Stimulated activated CD8-positive, alpha-beta memory T cell treated with anti-CD3 and anti-CD28 coated beads, Interleukin-12 subunit alpha, Interleukin-12 subunit beta, amount 100 ng/mL, for 4 hours (primary cell): Measurements from ENCODE around the gene BNIP5.

Source experiments
- DNase-seq: peaks from one replicate; pipeline ENCODE4 v3.0.0-alpha.2; 2020; ENCODE audit warnings: low read depth

BNIP5 gene

DNA sequence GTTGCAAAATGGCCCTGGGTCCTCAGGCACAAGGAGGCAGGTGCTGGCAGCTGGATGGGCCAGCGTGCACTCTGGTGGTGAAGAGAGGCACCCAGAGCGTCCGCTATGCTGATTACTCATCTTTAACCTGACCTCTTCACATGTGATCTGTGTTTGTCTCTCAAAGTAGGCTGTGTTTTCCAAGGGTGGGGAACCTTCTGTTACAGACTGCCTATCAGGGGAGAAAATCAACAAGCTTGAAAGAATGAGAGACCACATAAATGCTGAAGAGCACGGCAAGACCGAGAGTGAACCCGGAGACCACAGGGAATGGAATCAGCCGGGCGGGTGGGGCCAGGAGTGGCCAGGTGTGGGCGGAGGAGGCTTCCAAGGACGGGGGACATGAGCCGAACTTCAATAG is 16.2 kb downstream of the BNIP5 start:
- DNase-seq: no peak

DNA sequence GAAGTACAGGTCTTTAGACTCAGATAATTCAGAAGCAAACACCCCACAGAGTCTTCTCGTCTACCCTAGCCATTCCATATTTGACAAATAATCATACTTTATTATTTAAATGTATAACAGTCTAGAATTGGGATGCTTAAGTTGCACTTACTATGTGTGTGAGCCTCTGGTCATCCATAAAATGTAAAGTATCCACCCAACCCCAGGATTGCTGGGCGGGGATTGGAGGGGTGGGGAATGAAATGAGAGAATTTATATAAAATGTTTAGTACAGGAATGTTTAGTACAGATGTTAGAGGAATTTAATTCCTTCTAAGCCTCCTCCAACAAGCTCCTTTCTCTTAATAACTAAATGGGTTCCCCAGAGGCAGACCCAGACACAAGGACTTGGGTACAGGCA is 16.9 kb downstream of the BNIP5 start:
- DNase-seq: no peak

DNA sequence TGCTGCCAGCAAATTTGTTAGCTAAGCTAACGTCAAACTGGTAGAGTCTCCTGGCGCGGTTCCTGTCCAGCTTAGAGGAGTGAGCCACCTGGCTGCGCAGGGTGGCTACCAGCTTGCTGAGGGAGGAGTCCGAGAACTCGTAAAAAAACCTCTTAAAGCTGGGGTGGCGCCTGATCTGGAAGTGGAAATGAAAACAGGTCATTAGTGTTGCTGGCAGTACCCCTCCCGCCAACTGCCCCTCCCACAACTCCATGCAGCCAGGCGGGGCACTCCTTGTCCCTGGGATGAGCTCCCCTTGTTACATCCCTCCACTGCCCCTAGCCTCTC is 17.3 kb downstream of the BNIP5 start:
- no peak for DNase-seq

DNA sequence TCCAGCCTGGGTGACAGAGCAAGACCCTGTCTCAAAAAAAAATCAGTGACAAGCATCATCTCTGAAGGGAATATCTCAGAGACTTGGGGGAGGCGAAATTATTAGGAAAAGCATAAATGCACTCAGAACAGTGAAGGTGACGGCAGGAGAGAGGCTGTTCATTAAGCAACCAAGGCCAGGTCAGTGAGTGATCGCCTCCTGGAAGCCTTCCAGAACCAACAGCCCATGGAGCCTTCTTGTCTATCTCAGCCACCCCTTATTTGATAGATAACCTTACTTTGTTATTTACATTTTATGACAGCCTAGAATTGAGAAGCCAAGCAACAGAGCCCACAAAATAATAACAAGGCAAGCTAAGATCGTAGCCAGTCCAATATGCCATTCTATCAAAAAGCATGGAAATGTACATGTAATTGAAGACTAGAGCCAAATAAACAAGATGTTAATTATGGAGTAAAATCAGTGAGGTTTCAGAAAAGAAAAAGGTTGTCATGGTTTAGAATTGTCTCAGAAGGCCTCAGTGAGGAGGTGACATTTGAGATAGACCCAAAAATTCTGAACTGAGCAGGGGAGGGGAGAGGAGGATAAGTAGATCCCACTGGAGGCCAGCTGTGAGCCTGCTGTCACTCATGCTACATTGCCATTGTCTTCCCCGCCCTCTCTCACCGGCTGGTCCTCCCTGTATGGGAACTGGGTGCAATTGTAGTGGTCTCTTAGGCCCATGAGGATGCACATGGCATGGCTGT is 17.8 kb downstream of the BNIP5 start:
- DNase-seq: no peak

DNA sequence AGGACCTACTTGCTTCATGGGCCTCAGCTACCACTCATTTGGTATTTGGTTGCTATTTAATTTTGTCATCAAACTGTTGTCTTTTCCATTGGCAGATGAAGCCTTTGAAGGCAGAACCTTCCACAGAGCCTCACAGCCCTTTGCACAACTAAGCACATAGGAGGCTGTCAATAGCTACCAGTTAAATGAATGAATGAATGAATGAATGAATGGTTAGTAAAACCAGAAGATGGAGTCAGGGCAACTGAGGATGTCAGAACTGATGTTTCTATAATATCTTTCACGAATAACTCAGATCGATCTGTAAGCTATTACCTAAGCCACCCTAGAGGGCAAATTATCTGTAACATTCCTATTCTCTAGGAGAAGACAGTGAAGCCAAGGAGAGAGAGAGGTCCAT is 19.1 kb downstream of the BNIP5 start:
- DNase-seq: no peak

DNA sequence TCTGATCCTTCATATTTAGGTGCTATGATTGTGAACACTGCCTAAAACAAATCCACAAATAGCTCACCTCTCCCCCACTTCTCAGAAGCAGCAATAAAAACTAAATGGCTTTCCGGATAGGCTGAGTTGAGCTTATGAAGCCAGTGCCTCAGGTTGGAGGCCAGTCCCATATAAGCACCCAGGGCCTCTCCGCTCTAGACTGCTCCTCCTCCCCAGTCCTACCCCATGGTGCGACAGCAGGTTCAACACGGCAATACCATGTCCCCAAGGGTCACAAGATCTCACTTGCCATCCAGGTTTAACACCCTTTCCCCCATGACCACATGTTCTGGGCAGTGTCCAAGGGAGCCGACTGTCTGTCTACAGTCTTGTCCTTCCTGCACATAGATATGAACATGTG is 20.8 kb downstream of the BNIP5 start:
- DNase-seq: no peak

DNA sequence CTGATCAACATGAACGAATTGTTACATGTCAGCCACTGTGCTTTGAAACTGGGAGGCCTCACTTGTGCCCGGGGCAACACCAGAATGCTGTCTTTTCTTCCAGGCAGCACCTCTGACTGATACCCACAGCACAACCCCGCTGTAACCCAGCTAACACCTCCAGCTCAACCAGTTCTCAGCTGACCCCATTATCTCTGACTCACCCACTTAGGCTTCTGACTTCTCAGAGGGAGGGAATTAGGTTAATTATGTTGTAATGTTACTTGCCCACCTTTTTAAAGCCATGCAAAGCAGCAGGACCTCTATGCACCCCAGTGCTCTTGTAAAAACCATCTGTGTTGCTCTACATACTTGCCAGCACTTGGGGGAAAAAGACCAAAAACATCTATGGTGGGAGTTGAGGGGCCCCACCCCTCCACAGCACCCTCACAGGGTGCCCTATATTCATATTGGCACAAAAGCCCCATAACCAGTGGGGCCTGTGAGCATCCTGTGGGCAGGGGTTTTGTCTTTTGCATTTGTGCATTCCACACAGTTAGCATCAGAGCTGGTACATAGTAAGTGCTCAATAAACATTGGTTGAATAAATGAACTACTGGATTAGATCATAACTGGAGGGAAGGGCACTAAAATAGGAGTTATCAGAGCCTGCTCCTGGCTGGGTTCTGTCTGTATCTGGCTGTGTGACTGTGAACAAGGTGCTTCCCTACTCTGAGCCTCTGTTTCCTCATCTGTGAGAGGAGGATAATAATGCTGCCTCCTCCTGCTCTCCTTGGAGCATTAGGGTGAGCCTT is 22.3 kb downstream of the BNIP5 start:
- no peak for DNase-seq

DNA sequence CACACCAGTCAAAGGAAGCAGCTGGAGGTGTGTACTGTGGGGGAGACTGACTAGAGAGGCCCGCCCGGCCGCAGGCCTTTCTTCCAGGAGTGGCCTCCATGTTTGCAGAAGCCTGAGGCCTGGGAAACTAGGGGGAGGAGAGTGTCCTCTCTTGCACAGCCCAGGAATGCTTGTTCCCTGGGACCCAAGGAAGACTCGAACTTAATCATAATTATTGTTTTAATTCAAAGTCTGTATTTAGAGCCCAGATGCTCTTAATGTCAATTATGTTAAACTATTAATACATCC is 23.1 kb downstream of the BNIP5 start:
- no peak for DNase-seq

DNA sequence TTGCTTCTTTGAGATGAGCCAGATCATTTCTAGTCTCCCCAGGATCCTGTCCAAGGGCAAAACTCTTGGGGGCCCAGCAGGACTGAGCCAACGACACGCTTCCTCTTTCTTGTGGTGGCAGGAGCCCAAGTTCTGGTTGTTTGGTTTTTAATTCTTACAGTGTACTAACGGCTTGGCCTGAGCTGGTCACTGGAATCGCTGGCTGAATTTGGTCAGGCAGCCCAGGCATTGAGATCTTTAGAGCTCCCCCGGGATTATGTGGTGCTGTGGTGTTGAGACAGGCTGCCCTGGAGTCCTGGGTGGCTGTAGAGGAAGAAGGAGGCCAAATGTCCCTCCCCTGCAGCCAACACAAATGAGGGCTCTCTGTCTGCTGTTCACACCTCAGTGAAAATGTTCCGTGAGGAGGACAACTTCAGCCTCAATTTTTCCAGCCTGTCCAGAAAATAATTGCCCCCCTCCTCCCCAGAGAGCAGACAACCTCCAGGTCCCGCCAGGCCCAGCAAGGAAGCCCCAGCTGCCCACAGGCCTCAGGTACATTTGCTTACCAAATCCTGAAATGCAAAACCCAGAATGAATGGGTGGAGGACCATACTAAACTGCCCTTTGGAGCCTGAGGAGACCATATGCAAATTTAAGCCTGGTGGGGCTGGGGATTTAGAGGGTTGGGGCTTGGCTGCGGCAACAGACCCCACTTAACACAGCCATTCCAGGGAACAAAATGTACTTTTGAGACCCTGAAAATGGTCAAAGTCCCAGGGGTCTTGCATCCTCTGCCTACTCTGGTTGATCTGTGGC is 23.6 kb downstream of the BNIP5 start:
- no peak for DNase-seq

DNA sequence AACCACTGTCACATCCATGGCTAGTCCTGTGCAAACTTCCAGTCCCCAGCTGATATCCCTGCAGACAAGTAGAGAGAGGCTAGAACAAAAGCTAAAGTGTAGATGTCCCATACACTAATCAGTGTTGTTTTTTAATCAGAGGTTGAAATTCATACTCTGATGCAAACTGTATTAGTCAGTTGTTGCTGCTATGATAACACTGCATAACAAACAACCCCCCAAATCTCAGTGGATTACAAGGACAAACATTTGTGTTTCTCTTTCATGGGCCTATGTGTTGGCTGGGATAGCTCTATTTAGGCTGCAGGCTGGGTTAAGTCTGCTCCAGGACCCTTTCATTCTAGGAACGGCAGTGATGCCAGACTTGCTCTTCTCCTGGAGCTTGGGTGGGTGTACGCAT is 26.8 kb downstream of the BNIP5 start:
- no peak for DNase-seq

DNA sequence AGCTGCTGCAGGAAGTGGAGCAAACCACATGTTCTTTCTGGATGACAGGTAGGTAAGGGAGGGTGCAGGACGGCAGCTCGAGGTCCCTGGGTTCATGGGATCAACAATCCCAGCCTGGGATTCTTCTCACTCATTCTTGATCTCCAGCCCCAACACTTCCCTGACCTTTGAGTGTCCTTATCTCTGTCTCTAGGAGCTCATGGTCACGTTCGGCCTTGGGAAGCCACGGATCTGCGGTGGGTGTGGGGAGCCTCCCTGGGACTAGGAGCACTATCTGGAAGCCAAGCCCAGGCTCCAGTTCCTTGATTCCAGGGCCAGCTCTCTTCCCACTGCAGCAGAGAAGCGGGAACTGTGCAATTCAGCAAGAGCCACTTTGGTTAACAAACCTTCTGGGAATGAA is 27.5 kb downstream of the BNIP5 start:
- DNase-seq: no peak

DNA sequence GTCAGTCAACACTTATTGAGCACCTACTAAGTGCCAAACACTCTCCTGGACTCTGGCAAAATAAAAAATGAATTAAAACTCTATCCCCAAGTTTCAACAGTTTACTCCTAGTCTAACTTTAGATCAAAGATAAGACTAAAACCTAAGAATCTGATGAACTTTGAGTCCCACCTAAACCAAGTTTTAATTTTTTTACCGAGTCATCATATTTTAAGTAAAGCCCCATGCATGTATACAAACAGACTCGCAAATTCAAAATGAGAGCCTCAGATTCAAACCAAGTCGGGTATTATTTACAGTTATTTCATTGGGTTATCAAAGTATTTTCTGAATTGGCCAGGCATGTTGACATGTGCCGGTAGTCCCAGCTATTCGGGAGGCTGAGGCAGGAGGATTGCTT is 28.2 kb downstream of the BNIP5 start:
- DNase-seq: no peak

DNA sequence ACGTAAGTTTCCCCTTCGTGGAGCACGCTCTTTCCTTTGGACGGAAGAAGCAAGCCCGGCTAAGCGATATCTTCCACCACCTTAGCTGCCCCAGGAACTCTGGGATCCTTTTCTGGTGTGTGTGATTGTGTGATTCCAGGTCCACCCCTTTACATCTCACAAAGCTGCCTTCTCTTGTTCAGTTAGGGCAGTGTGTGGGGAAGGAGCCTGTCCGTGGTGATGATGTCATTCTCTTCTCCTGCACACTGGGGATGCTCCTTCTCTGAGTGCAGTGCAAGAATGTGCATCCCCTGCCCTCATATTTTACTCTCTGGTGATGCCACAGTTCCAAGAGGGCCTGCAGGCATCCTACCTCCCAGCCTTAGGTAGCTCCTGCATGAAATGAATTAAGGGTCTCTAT is 30.3 kb downstream of the BNIP5 start:
- no peak for DNase-seq

DNA sequence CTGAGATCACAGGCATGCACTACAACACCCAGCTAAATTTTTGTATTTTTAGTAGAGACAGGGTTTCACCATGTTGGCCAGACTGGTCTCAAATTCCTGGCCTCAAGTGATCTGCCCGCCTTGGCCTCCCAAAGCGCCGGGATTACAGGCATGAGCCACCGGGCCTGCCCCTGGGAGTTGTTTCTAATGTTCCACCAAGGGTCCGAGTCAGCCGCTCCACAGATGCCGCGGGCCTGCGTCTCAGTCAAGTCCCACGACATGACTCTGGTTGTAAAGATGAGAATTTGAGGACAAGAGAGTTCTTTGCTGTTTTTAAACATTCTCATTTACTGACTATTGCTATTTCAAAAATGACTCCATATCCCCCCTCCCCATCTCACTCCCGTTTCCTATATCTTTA is 30.8 kb downstream of the BNIP5 start:
- DNase-seq: no peak

DNA sequence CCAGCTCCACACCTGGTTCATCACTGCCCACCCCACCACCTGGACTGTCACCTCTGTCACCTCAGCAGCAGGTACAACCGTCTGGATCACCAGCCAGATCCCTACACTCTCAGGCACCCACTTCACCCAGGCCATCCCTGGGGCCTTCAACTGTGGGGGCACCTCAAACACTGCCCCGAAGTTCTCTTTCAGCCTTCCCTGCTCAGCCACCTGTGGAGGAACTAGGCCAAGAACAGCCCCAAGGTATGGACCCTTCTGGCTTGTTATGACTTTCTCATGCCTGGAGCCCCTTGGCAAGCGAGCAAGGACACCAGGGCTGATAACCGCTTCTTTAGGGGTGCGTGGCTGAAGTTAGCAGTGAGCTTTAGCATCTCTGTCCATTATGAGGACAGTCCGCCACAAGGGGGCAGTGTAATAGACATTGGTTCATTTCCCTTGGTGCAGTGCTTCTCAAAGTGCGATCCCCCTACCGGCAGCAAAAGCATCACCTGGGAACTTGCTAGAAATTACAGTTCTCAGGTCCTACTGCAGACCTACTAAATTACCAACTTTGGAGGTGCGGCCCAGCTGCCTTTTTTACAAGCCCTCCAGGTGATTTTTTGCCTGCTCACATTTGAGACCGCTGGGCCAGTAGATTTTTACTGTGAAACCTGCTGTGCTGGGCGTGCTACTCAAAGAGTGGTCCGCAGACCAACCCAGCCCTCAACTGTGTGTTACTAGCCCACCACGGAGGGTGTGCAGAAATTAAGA is 34.3 kb downstream of the BNIP5 start:
- peak; percentile 72 for DNase-seq

DNA sequence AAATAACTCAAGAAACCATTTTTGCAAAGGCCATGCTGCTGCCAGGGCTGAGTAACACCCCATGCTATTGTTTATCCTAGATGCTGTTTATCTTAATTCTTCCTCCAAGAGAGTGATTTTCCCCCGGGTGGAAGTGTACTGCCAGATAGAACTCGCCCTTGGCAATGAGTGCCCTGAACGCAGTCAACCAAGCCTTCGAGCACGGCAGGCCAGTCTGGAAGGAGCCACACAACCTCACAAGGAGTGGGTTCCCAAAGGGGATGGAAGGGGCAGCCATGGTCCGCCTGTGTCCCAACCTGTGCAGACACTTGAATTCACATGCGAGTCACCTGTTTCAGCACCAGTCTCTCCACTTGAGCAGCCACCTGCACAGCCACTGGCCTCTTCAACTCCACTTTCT is 34.9 kb downstream of the BNIP5 start:
- DNase-seq: no peak

DNA sequence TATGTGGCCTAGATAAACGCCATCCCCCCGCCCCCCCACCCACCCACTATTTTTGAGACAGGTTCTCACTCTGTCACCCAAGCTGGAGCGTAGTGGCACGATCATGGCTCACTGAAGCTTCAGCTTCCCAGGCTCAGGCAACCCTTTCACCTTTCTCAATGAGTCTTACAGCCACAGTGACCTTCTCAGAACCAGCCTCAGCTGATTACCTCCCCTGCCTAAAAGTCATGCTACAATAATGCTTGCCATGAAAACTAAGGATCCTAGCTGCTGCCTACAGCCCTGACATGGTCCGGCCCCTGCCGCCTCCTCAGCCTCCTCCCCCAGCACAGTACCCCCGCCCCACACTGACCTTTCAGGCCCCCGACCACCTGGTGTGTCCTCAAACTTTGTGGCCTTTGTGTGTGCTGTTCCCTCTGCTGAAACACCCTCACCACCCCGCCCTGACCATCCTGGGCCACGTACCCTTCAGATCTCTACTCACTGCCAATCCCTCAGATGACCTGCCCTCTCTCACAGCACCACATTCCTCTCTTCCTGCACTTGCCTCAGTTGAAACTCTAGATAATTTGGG is 35.5 kb downstream of the BNIP5 start:
- DNase-seq: no peak

DNA sequence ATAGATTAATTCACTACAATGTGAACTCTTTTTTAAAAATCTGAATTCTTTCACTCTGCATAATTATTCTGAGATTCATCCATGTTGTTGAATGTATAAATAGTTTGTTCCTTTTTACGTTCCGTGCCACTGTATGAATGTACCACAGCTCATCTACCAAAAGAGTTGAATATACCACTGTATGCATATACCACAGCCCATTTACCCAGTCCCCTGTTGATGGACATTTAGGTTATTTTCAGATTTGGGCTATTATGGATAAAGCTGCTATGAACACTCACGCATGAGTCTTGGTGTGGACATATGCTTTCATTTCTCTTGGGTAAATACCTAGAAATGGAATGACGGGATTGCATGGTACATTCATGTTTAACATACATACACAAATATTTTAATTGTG is 38.7 kb downstream of the BNIP5 start:
- no peak for DNase-seq

DNA sequence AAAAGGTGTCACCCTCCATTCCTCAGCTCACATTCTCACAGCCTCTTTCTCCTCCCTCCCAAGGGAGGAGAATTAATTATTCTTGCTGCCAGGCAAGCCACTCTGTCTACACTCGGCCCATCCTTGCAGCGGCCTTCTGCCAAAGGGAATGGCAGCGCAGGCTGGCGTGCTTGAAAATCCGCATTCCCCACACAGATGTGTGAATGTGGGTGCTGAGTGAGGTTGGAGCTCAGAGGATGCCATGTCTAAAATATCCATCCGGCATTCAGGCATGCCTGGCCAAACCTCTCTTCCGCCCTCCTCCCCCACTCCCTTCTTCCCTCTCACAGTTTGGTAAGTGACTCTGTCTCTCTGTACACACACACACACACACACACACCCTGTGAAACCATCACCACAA is 39.2 kb downstream of the BNIP5 start:
- DNase-seq: no peak

DNA sequence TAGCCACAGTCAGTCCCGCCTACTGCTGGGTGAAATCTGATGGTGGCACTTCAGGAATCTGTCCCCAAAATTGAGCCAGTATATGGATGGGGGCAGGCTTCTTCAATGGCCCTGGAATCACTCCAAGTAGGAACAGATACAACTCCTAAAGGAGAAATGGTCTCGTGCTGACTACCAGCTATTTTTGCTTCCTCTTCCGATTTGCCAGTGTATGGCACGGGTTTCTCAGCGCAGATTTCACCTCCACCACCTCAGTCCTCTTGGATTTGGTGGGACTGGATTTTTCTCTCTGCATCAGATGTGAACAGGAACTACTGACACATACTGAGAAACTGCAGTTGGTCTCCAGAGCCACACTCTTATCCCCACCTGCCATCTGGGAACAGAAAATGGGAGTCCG is 39.6 kb downstream of the BNIP5 start:
- DNase-seq: no peak

DNA sequence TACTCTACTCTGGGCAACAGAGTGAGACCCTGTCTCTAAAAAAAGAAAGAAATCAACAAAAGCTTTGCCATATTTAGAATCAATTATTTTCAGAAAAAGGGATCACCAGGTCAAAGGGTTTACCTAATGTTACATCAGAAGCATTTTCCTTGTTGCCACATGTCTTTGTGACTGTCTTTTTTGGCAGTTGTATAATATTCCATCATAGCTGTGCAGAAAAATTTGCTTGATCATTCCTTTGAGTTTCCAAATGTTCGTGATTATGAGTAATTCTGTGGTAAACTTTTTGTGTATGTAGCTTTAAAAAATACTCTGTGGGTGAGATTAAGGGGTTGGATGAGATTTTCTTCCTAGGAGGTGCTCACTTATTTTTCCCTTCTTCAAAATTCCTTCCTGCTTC is 40.4 kb downstream of the BNIP5 start:
- no peak for DNase-seq

DNA sequence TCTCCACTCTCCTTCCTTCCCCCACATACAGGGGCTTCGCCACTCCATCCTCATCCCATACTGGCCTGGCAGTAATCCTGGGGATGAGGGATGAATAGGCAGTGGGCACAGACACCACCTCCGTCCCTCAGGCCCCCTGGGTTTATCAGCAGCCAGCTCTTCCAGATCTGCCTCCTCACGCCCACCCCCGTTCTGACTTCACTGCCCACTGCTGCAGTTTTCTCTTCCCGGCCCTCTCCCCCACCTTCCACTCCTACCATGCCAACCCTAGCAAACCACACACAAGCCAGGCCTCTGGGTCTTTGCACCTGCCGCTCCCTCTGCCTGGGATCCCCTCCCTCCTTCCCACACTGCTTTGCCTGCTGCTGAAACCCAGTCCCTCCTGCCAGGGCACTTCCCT is 44.5 kb downstream of the BNIP5 start:
- DNase-seq: no peak
